Neuronal stem cell (in vitro differentiated cells): Measurements from ENCODE around the gene PIK3R2.

Experiments
- DNase-seq: peaks from one replicate; pipeline ENCODE4 v3.0.0-alpha.2; 2013; ENCODE audit warnings: low spot score
- H2AFZ ChIP-seq: one replicate; pipeline ENCODE4 v1.6.1; 2013; ENCODE audit warnings: mild to moderate bottlenecking, low read length, inconsistent platforms
- H2AK5ac ChIP-seq: 2 replicates; pipeline ENCODE4 v1.6.1; 2013; ENCODE audit warnings: low read depth, mild to moderate bottlenecking, inconsistent platforms, low read length, moderate library complexity, mixed read lengths
- H2BK120ac ChIP-seq: 2 replicates; pipeline ENCODE4 v1.6.1; 2013; ENCODE audit warnings: low read depth, mild to moderate bottlenecking, inconsistent platforms, low read length, moderate library complexity, mixed read lengths
- H2BK12ac ChIP-seq: one replicate; pipeline ENCODE4 v1.6.1; 2013; ENCODE audit warnings: low read length, inconsistent platforms
- H2BK15ac ChIP-seq: 2 replicates; pipeline ENCODE4 v1.6.1; 2013; ENCODE audit warnings: mild to moderate bottlenecking, low read length, inconsistent platforms, mixed read lengths
- H2BK5ac ChIP-seq: one replicate; pipeline ENCODE4 v1.6.1; 2013; ENCODE audit warnings: inconsistent platforms, mild to moderate bottlenecking, low read length, moderate library complexity
- H3K14ac ChIP-seq: one replicate; pipeline ENCODE4 v1.6.1; 2013; ENCODE audit warnings: low read length, inconsistent platforms
- H3K18ac ChIP-seq: 2 replicates; pipeline ENCODE4 v1.6.1; 2013; ENCODE audit warnings: low read length, inconsistent platforms
- H3K23ac ChIP-seq: 2 replicates; pipeline ENCODE4 v1.6.1; 2013; ENCODE audit warnings: low read depth, mild to moderate bottlenecking, mixed read lengths, low read length, inconsistent platforms; ENCODE audit not compliant: poor library complexity
- H3K27ac ChIP-seq: replicated peaks from 3 replicates; pipeline ENCODE4 v1.5.1; 2013; ENCODE audit warnings: low read length, inconsistent platforms
- H3K27me3 ChIP-seq, 3 experiments: 2 replicates each; pipeline ENCODE4 v1.6.1; 2013; ENCODE audit warnings: low read length in 3 of 3, mild to moderate bottlenecking in 2 of 3, inconsistent platforms in 1 of 3, low read depth in 1 of 3, mixed read lengths in 1 of 3, moderate library complexity in 1 of 3; ENCODE audit not compliant: control insufficient read depth in 3 of 3, insufficient read depth in 3 of 3
- H3K36me3 ChIP-seq, 2 donors: replicated peaks in 1 of 2; 2 replicates each; pipeline ENCODE4 v1.6.1; 2013; ENCODE audit warnings: low read length in 2 of 2; ENCODE audit not compliant: control insufficient read depth in 2 of 2, insufficient read depth in 2 of 2
- H3K4ac ChIP-seq: 2 replicates; pipeline ENCODE4 v1.6.1; 2013; ENCODE audit warnings: inconsistent platforms, mild to moderate bottlenecking, low read length, moderate library complexity
- H3K4me1 ChIP-seq, 2 donors: 1 replicate in 1 of 2; 2 replicates in 1 of 2; pipeline ENCODE4 v1.6.1; 2013; ENCODE audit warnings: low read length in 2 of 2, low read depth in 1 of 2; ENCODE audit not compliant: control insufficient read depth in 2 of 2, insufficient read depth in 1 of 2
- H3K4me2 ChIP-seq: one replicate; pipeline ENCODE4 v1.6.1; 2013; ENCODE audit warnings: mild to moderate bottlenecking, low read length, inconsistent platforms; ENCODE audit not compliant: insufficient read depth, poor library complexity, severe bottlenecking
- H3K4me3 ChIP-seq, 2 donors: 2 replicates each; pipeline ENCODE4 v1.5.1; 2013; ENCODE audit warnings: low read length in 2 of 2, mild to moderate bottlenecking in 2 of 2, inconsistent platforms in 1 of 2, moderate library complexity in 1 of 2
- H3K79me1 ChIP-seq: one replicate; pipeline ENCODE4 v1.6.1; 2013; ENCODE audit warnings: low read depth, mild to moderate bottlenecking, inconsistent platforms, low read length, moderate library complexity
- H3K9ac ChIP-seq: one replicate; pipeline ENCODE4 v1.6.1; 2013; ENCODE audit warnings: mild to moderate bottlenecking, low read depth, low read length, inconsistent platforms; ENCODE audit not compliant: poor library complexity
- H3K9me3 ChIP-seq, 2 donors: replicated peaks in 1 of 2; 2 replicates each; pipeline versions ENCODE3 to v1.6.1; 2013; ENCODE audit warnings: low read length in 2 of 2, mild to moderate bottlenecking in 2 of 2, inconsistent platforms in 1 of 2, low read depth in 1 of 2, mixed read lengths in 1 of 2, moderate library complexity in 1 of 2; ENCODE audit not compliant: control insufficient read depth in 2 of 2, insufficient read depth in 1 of 2
- H4K8ac ChIP-seq: one replicate; pipeline ENCODE4 v1.6.1; 2013; ENCODE audit warnings: low read depth, mild to moderate bottlenecking, inconsistent platforms, low read length, moderate library complexity
- H4K91ac ChIP-seq: one replicate; pipeline ENCODE4 v1.6.1; 2013; ENCODE audit warnings: low read length, low read depth, mild to moderate bottlenecking, inconsistent platforms; ENCODE audit not compliant: poor library complexity
- WGBS, 2 donors: extraction: QIAGEN DNeasy Blood & Tissue Kit; methylation state at CpG; one replicate each; pipeline ENCODE4 v1.1.7; 2013; ENCODE audit warnings: missing lambda C conversion rate in 2 of 2, mixed read lengths in 1 of 2; ENCODE audit not compliant: insufficient read length in 2 of 2, insufficient replicate concordance in 1 of 2; ENCODE audit errors: extremely low coverage in 2 of 2; 5-methylcytosine and 5-hydroxymethylcytosine counted together

Gene PIK3R2

DNA sequence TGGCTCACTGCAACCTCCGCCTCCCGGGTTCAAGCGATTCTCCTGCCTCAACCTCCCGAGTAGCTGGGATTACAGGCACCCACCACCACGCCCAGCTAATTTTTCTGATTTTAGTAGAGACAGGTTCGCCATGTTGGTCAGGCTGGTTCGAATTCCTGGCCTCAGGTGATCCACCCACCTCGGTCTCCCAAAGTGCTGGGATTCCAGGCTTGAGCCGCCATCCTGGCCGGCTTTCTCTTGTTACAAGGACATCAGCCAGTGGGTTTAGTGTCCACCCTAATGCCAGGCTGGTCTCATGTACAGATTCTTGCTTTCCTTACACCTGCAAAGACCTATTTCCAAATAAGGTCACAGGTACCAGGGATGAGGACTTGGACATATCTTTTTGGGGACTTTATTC, 6.8 kb downstream of the PIK3R2 start:
- Histone ChIP-seq H4K91ac (no peak overlapping the region), H3K27ac (no peak overlapping the region)

GRCh38 chr19:18160493-18160970, 7.6 kb downstream of the PIK3R2 start:
- H3K23ac ChIP-seq, result peak overlapping the region; percentile 86
- no CpG with 5 or more reads among the region's 13 CpGs for WGBS, 2 donors
- H3K18ac ChIP-seq, result peak overlapping the region; percentile 90
- H3K4me1 ChIP-seq, result peaks cover 8 to 20% of the 10 kb centered on the region in 2 donors
- peak overlapping the region; percentile 24 to 31 for H3K4me3 ChIP-seq
- no peak overlapping the region for H3K4me2 ChIP-seq
- no peaks in the 10 kb centered on the region for H3K27me3 ChIP-seq
- peak overlapping the region; percentile 2 for H2BK12ac ChIP-seq
- peak overlapping the region; percentile 28 for H3K14ac ChIP-seq
- peak overlapping the region; percentile 77 for H4K8ac ChIP-seq
- H3K4ac ChIP-seq, result peak overlapping the region; percentile 28
- DNase-seq, result no peak
- no peak overlapping the region for H4K91ac ChIP-seq
- peak overlapping the region; percentile 95 for H2AK5ac ChIP-seq
- H3K79me1 ChIP-seq, result peaks cover 7% of the 10 kb centered on the region
- H2AFZ ChIP-seq, result peak overlapping the region; percentile 79
- peaks cover 38 to 54% of the 10 kb centered on the region in 2 donors for H3K36me3 ChIP-seq
- H2BK15ac ChIP-seq, result peak overlapping the region; percentile 31
- H3K9me3 ChIP-seq, result no peaks in the 10 kb centered on the region
- H3K27ac ChIP-seq, result no peak overlapping the region
- H2BK5ac ChIP-seq, result no peak overlapping the region
- peak overlapping the region; percentile 84 for H2BK120ac ChIP-seq
- H3K9ac ChIP-seq, result peak overlapping the region; percentile 87

More for the DNA sequence above, 6.8 kb downstream of the PIK3R2 start:
- Histone ChIP-seq H3K27me3 (no peaks in the 10 kb centered on the region), H3K9me3 (no peaks in the 10 kb centered on the region), H2BK5ac (no peak overlapping the region), H3K23ac (no peak overlapping the region), H2AK5ac (no peak overlapping the region), H3K4me2 (no peak overlapping the region), H3K18ac (no peak overlapping the region), H3K14ac (no peak overlapping the region), H2BK12ac (no peak overlapping the region), H3K36me3 (peaks cover 39 to 55% of the 10 kb centered on the region in 2 donors), H3K79me1 (peaks cover 7% of the 10 kb centered on the region), H3K4me3 (no peak overlapping the region), H2BK120ac (no peak overlapping the region), H3K4me1 (peaks cover 8 to 20% of the 10 kb centered on the region in 2 donors), H3K4ac (no peak overlapping the region), H4K8ac (no peak overlapping the region), H3K9ac (no peak overlapping the region), H2AFZ (no peak overlapping the region), H2BK15ac (no peak overlapping the region)
- DNase-seq, result no peak
- no CpG with 5 or more reads among the region's 10 CpGs for WGBS, 2 donors

GRCh38 chr19:18160971-18161635, 8.1 kb downstream of the PIK3R2 start:
- peak; percentile 66 for DNase-seq
- Histone ChIP-seq H4K8ac (peak overlapping the region; percentile 77), H2BK15ac (peak overlapping the region; percentile 31), H2BK12ac (peak overlapping the region; percentile 2), H2BK5ac (no peak overlapping the region), H3K14ac (peak overlapping the region; percentile 28), H3K9ac (peak overlapping the region; percentile 87), H2AFZ (peak overlapping the region; percentile 79), H3K79me1 (peaks cover 7% of the 10 kb centered on the region), H3K4me1 (peaks cover 8 to 20% of the 10 kb centered on the region in 2 donors), H3K23ac (peak overlapping the region; percentile 86), H2BK120ac (peak overlapping the region; percentile 84), H3K36me3 (peaks cover 40 to 58% of the 10 kb centered on the region in 2 donors), H3K27ac (no peak overlapping the region), H3K18ac (peak overlapping the region; percentile 90), H3K4me2 (peak overlapping the region; percentile 32), H3K27me3 (no peaks in the 10 kb centered on the region), H3K4ac (peak overlapping the region; percentile 28), H3K9me3 (no peaks in the 10 kb centered on the region), H4K91ac (no peak overlapping the region), H2AK5ac (peak overlapping the region; percentile 95), H3K4me3 (peak overlapping the region; percentile 24 to 31)
- WGBS, 2 donors, result no CpG with 5 or more reads among the region's 66 CpGs

DNA sequence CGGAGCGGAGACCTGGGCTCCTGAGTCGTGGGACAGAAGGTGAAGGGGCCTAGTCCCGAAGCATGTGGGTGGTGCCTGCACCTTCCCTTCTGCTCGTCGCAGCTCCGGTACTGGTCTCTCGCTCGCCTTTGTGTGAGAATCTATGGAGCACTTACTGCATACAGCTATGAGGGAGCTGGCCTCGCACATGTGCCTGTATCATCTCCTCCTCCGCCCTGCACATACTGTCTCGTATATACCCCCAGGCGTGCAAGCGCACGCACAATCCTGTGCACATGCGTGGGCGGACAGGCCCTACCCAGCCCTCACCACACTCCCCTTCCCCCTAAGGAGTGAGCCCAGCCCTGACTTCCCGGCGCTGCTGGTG, 8.7 kb downstream of the PIK3R2 start:
- Histone ChIP-seq H2AK5ac (no peak overlapping the region), H4K91ac (no peak overlapping the region), H3K79me1 (peaks cover 3% of the 10 kb centered on the region), H3K14ac (no peak overlapping the region), H3K9me3 (no peaks in the 10 kb centered on the region), H3K4me2 (peak overlapping the region; percentile 21), H3K27ac (no peak overlapping the region), H3K9ac (peak overlapping the region; percentile 26), H3K18ac (peak overlapping the region; percentile 78), H3K36me3 (peaks cover 37 to 58% of the 10 kb centered on the region in 2 donors), H3K23ac (peak overlapping the region; percentile 8), H2BK15ac (no peak overlapping the region), H3K4ac (no peak overlapping the region), H3K4me3 (peak overlapping the region in 1 of 2 donors; percentile 12), H2BK5ac (no peak overlapping the region), H3K27me3 (no peaks in the 10 kb centered on the region), H3K4me1 (peaks cover 8 to 20% of the 10 kb centered on the region in 2 donors), H2BK120ac (no peak overlapping the region), H4K8ac (no peak overlapping the region), H2BK12ac (no peak overlapping the region), H2AFZ (no peak overlapping the region)
- no peak for DNase-seq
- WGBS, 2 donors, result no CpG with 5 or more reads among the region's 19 CpGs
